Gastrocnemius medialis (tissue), 4 donors: ENCODE results near the gene MYOCOS. TPM values are rescaled to one million over a fixed set of nuclear protein-coding genes. Genes with fewer than 3 reads are reported as not detected.

Experiments used
- ATAC-seq, 2 donors: fragments of 150-250 bp; one replicate each; pipeline ENCODE4 v1.9.1; 2016
- DNase-seq, 2 donors: peaks; one replicate each; pipeline ENCODE4 v3.0.0-alpha.2; 2019
- H3K27ac ChIP-seq, 4 donors: fragments of 200-600 bp; sonication (generic); 1 replicate in 1 of 4; 2 replicates in 3 of 4; pipeline ENCODE4 v1.5.1; 2016 to 2018; ENCODE audit warnings: mild to moderate bottlenecking in 2 of 4, moderate library complexity in 1 of 4
- H3K27me3 ChIP-seq, 3 donors: fragments of 200-600 bp; sonication (generic) in 2 of 3; 1 replicate in 1 of 3; 2 replicates in 2 of 3; pipeline versions ENCODE4 v1.5.1 to v1.6.0; 2016 to 2019; ENCODE audit warnings: mild to moderate bottlenecking in 1 of 3, moderate library complexity in 1 of 3
- H3K36me3 ChIP-seq, 2 donors: fragments of 200-600 bp; sonication (generic) in 1 of 2; one replicate each; pipeline ENCODE4 v1.5.1; 2017 to 2018
- H3K4me1 ChIP-seq, 2 donors: fragments of 200-600 bp; sonication (generic) in 1 of 2; one replicate each; pipeline ENCODE4 v1.5.1; 2016 to 2017; ENCODE audit warnings: mild to moderate bottlenecking in 2 of 2
- H3K4me3 ChIP-seq, 4 donors: fragments of 200-600 bp; sonication (generic) in 3 of 4; 1 replicate in 1 of 4; 2 replicates in 3 of 4; pipeline ENCODE4 v1.5.1; 2016 to 2019; ENCODE audit warnings: mild to moderate bottlenecking in 2 of 4
- H3K9me3 ChIP-seq, 3 donors: fragments of 200-600 bp; sonication (generic) in 2 of 3; 1 replicate in 1 of 3; 2 replicates in 2 of 3; pipeline ENCODE4 v1.5.1; 2016 to 2019
- POLR2A ChIP-seq, 2 donors: fragments of 450-650 bp; IDR thresholded peaks; one replicate each; pipeline ENCODE4 v1.6.1; 2017; ENCODE audit warnings: antibody characterized with exemption in 2 of 2, mild to moderate bottlenecking in 2 of 2, moderate library complexity in 2 of 2
- in situ Hi-C, 4 donors: fragments of 200-750 bp; cut with MboI; loops; one replicate each; pipeline versions ENCODE4 v1.15.0 to v1.8.0; 2017; ENCODE audit warnings: low sequenced_read_pairs in 4 of 4
- intact Hi-C: fragments of 100-400 bp; cut with DNase I; formaldehyde crosslinking; loops from one replicate; pipeline ENCODE4 v1.15.1; 2023; ENCODE audit warnings: low total_unique reads
- total RNA-seq, 4 donors: library from RNA; depleted of rRNA; stranded (reverse); fragments of >200 nt; gene quantifications; one replicate each; pipeline versions ENCODE4 v1.1.0 to v1.2.3, GENCODE V29; 2016
- TF ChIP-seq, protein P1 (sequence below), 5 experiments: fragments of 450-650 bp in 3 of 5; fragments of 200-600 bp in 2 of 5; sonication (generic) in 2 of 5; IDR thresholded peaks in 4 of 5; conservative IDR thresholded peaks in 1 of 5; 1 replicate in 4 of 5; 2 replicates in 1 of 5; pipeline ENCODE4 v1.5.1; 2016 to 2019; ENCODE audit warnings: antibody characterized with exemption in 5 of 5, mild to moderate bottlenecking in 3 of 5, moderate library complexity in 3 of 5

MYOCOS gene
- total RNA-seq, 4 donors from 2014 or later: 0.20 TPM; not detected in 3

DNA sequence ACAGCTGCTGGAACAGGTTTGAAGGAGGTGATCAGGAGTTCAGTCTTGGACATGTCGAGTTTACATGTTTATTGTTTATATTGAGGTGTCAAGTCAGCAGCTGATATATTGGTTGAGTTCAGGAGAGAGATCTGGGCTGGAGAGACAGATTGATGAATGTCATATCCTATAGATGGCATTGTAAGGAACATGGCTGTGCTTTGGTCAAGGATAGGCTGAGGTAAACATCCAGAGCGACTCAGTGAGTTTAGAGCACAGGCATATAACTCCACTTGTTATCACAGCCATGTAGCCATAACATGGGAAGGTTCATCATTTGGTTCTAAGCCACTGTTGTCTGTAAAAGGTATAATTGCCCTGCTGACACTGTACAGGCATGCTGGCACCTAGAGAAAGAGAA, 5.5 kb upstream of the MYOCOS start:
- TF ChIP-seq, protein P1, sequence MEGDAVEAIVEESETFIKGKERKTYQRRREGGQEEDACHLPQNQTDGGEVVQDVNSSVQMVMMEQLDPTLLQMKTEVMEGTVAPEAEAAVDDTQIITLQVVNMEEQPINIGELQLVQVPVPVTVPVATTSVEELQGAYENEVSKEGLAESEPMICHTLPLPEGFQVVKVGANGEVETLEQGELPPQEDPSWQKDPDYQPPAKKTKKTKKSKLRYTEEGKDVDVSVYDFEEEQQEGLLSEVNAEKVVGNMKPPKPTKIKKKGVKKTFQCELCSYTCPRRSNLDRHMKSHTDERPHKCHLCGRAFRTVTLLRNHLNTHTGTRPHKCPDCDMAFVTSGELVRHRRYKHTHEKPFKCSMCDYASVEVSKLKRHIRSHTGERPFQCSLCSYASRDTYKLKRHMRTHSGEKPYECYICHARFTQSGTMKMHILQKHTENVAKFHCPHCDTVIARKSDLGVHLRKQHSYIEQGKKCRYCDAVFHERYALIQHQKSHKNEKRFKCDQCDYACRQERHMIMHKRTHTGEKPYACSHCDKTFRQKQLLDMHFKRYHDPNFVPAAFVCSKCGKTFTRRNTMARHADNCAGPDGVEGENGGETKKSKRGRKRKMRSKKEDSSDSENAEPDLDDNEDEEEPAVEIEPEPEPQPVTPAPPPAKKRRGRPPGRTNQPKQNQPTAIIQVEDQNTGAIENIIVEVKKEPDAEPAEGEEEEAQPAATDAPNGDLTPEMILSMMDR (IDR thresholded peaks at IDR 0.05 in 4 of 5, conservative IDR thresholded peaks at IDR 0.05 in 1 of 5): no peak
- no peak for TF ChIP-seq POLR2A (IDR thresholded peaks at IDR 0.05)
- ATAC-seq: no peak
- Histone ChIP-seq H3K4me3 (no peak overlapping the region), H3K27me3 (no peaks in the 10 kb centered on the region), H3K27ac (no peak overlapping the region), H3K4me1 (no peaks in the 10 kb centered on the region), H3K9me3 (no peaks in the 10 kb centered on the region), H3K36me3 (no peaks in the 10 kb centered on the region)
- intact Hi-C loops (no loop called here), in situ Hi-C loops (no loop called here)
- DNase-seq: no peak

DNA sequence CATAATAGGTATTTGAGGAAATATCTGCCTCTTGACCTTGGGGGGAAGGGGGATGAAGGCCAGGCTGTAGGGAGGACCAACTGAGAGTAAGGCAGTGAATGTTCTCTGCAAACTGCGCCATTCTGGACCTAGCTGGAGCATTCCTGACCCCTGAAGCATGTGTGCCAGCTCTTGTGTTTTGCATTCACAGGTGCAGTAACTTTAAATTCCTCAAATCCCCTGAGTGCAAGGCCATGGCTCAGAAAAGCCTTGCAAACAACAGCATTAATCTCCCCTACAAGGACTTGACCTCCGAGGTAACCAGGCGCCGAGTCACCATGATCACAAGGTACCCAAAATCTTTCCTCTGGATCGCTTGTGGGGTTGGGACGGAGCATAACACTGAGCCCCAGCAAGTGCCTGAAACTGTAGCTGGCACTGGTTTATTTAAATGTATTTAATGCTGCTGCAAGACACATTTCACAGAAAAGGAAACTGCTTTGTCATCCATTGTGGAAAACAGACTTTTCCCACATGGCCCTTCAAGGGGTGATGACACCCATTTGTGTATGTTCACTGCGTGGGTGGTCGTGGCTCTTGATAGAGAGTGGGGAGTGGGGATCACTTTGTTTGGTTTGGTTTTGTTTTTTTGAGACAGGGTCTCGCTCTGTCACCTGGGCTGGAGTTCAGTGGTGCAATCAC, 1.7 kb downstream of the MYOCOS start:
- H3K4me3 ChIP-seq: no peak overlapping the region
- intact Hi-C loops (no loop called here), in situ Hi-C loops (no loop called here)
- DNase-seq (no peak), ATAC-seq (no peak)
- H3K36me3 ChIP-seq: no peaks in the 10 kb centered on the region
- TF ChIP-seq, protein P1 (IDR thresholded peaks at IDR 0.05 in 4 of 5, conservative IDR thresholded peaks at IDR 0.05 in 1 of 5): no peak
- no peak for TF ChIP-seq POLR2A (IDR thresholded peaks at IDR 0.05)
- H3K9me3 ChIP-seq: no peaks in the 10 kb centered on the region
- H3K27me3 ChIP-seq: no peaks in the 10 kb centered on the region
- no peak overlapping the region for H3K27ac ChIP-seq
- no peaks in the 10 kb centered on the region for H3K4me1 ChIP-seq

DNA sequence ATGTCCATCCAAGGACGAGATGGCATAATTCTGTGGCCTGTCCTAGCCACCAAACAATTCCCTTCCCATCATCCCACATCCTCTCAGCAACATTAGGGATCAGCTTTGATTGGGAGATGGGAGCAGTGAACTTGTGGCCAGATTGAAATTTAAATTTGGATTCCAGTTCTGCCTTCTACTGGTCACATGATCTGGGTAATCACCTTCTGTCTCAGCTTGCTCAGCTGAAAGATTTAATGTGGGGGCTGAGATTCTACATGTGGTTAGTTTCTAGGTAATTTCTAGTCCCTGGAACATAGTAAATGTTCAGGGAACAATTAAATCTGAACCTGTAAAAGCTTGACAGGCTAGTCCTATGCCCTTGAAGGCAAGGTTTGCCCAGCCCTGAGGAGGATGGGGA, 3.2 kb downstream of the MYOCOS start:
- no peaks in the 10 kb centered on the region for H3K4me1 ChIP-seq
- in situ Hi-C loops: no loop called here
- H3K9me3 ChIP-seq: no peaks in the 10 kb centered on the region
- no peak overlapping the region for H3K27ac ChIP-seq
- DNase-seq (no peak), ATAC-seq (no peak)
- no peak for TF ChIP-seq POLR2A (IDR thresholded peaks at IDR 0.05)
- TF ChIP-seq, protein P1 (IDR thresholded peaks at IDR 0.05 in 4 of 5, conservative IDR thresholded peaks at IDR 0.05 in 1 of 5): no peak
- no peaks in the 10 kb centered on the region for H3K36me3 ChIP-seq
- no peak overlapping the region for H3K4me3 ChIP-seq
- intact Hi-C loops: no loop called here
- no peaks in the 10 kb centered on the region for H3K27me3 ChIP-seq

DNA sequence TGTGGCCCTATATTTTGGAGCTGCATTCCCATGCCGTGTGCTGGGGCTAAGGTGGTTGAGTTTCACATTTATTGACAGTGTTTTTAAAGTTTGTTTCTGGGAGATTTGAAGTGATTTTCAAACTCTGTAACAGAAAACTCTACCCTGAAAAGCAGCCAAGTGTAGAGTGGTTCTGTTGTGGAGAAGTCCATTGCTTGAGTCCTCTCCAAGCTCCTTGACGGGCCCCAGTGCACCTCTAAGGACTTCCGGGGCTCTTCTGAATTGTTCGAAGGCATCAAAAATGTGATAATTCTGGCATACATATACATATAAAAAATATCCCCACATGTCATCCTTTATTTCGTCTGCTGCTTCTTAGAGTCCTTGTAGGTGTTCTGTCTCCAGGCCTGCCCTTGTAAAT, 5.0 kb downstream of the MYOCOS start:
- intact Hi-C loops (no loop called here), in situ Hi-C loops (no loop called here)
- H3K9me3 ChIP-seq: no peaks in the 10 kb centered on the region
- no peaks in the 10 kb centered on the region for H3K4me1 ChIP-seq
- H3K36me3 ChIP-seq: no peaks in the 10 kb centered on the region
- no peak overlapping the region for H3K27ac ChIP-seq
- ATAC-seq (no peak), DNase-seq (no peak)
- TF ChIP-seq, protein P1 (IDR thresholded peaks at IDR 0.05 in 4 of 5, conservative IDR thresholded peaks at IDR 0.05 in 1 of 5): no peak
- no peak for TF ChIP-seq POLR2A (IDR thresholded peaks at IDR 0.05)
- H3K4me3 ChIP-seq: no peak overlapping the region
- no peaks in the 10 kb centered on the region for H3K27me3 ChIP-seq

DNA sequence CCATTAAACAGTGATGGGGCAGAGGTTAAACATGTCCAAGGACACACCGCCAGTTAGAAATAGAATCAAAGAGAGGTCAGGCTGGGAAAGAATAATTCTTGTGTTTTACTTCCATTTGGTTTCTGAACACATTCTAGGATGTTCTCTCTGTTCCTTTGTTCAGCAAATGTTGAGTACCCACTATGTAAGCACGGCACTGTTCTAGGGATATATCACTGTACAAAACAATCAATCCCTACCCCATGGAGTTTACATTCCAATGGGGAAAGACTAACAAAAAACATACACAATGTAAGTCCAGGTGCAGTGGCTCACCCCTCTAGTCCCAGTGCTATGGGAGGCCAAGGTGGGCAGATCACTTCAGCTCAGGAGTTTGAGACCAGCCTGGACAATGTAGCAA, 6.2 kb downstream of the MYOCOS start:
- Histone ChIP-seq H3K27ac (no peak overlapping the region), H3K9me3 (no peaks in the 10 kb centered on the region), H3K36me3 (no peaks in the 10 kb centered on the region), H3K4me1 (no peaks in the 10 kb centered on the region), H3K27me3 (no peaks in the 10 kb centered on the region), H3K4me3 (no peak overlapping the region)
- no peak for ATAC-seq
- TF ChIP-seq, protein P1 (IDR thresholded peaks at IDR 0.05 in 4 of 5, conservative IDR thresholded peaks at IDR 0.05 in 1 of 5): no peak
- TF ChIP-seq POLR2A (IDR thresholded peaks at IDR 0.05): no peak
- DNase-seq: no peak
- intact Hi-C loops: no loop called here
- in situ Hi-C loops: no loop called here
